A673 (cell line): ENCODE results near the gene LRCOL1. TPM values are rescaled to one million over a fixed set of nuclear protein-coding genes. Genes with fewer than 3 reads are reported as not detected.

Experiments used
- BruUV-seq: library from RNA; stranded (reverse); fragments of 400-500 nt; replicated peaks from 2 replicates; lab custom pipeline; 2021; lab: Mats Ljungman, UMichigan
- CTCF ChIA-PET: fragments of 300-600 bp; sonication (Branson Sonifier 250); formaldehyde crosslinking; loops from one replicate; lab custom pipeline; 2022; ENCODE audit warnings: antibody characterized with exemption; lab: Charles Lee
- POLR2A ChIA-PET: fragments of 300-600 bp; sonication (Branson Sonifier 250); formaldehyde crosslinking; loops from one replicate; lab custom pipeline; 2022; ENCODE audit warnings: antibody characterized with exemption; ENCODE audit not compliant: low non-redundant PET; lab: Charles Lee
- DNase-seq: peaks from one replicate; pipeline ENCODE4 v3.0.0-alpha.2; 2015; ENCODE audit warnings: low spot score
- H3K27ac ChIP-seq: fragments of 200-600 bp; sonication (generic); 2 replicates; pipeline ENCODE4 v1.5.1; 2016; ENCODE audit warnings: mixed run types, low read depth, mild to moderate bottlenecking, mixed read lengths, antibody characterized with exemption, low read length; ENCODE audit not compliant: poor library complexity, severe bottlenecking
- H3K27me3 ChIP-seq: fragments of 200-600 bp; sonication (generic); replicated peaks from 2 replicates; pipeline ENCODE4 v1.6.1; 2017; ENCODE audit warnings: mixed run types, low read depth, mild to moderate bottlenecking, mixed read lengths, antibody characterized with exemption, low read length; ENCODE audit not compliant: insufficient read depth, poor library complexity
- H3K36me3 ChIP-seq: fragments of 200-600 bp; sonication (generic); 2 replicates; pipeline ENCODE4 v1.6.1; 2016; ENCODE audit warnings: mixed run types, mild to moderate bottlenecking, mixed read lengths, antibody characterized with exemption, low read length; ENCODE audit not compliant: insufficient read depth, poor library complexity, severe bottlenecking
- H3K4me1 ChIP-seq: fragments of 200-600 bp; sonication (generic); 2 replicates; pipeline ENCODE4 v1.6.1; 2017; ENCODE audit warnings: mixed run types, mild to moderate bottlenecking, mixed read lengths, antibody characterized with exemption, low read length; ENCODE audit not compliant: insufficient read depth, poor library complexity, severe bottlenecking
- H3K4me3 ChIP-seq: fragments of 200-600 bp; sonication (generic); 2 replicates; pipeline ENCODE4 v1.5.1; 2016; ENCODE audit warnings: low read depth, mixed run types, mild to moderate bottlenecking, mixed read lengths, low read length; ENCODE audit not compliant: poor library complexity, severe bottlenecking
- H3K9me3 ChIP-seq: fragments of 200-600 bp; sonication (generic); 2 replicates; pipeline ENCODE4 v1.6.1; 2016; ENCODE audit warnings: mixed run types, low read depth, mild to moderate bottlenecking, mixed read lengths, antibody characterized with exemption, low read length; ENCODE audit not compliant: poor library complexity, severe bottlenecking
- CTCF ChIP-seq: fragments of 300-800, 200-600 bp; sonication (generic); conservative IDR thresholded peaks from 2 replicates; pipeline ENCODE4 v1.5.1; 2017; ENCODE audit warnings: low read depth, mild to moderate bottlenecking, antibody characterized with exemption, low read length, moderate library complexity, mixed read lengths
- EZH2 ChIP-seq: fragments of 200-600 bp; sonication (generic); IDR thresholded peaks from 2 replicates; pipeline ENCODE4 v1.6.1; 2017; ENCODE audit warnings: borderline replicate concordance, low read depth, mild to moderate bottlenecking, mixed read lengths, antibody characterized with exemption, low read length; ENCODE audit not compliant: poor library complexity, severe bottlenecking
- intact Hi-C: fragments of 100-400 bp; cut with micrococcal nuclease; formaldehyde crosslinking; loops from one replicate; pipeline ENCODE4 v1.10.0; 2022; ENCODE audit not compliant: unreplicated experiment
- total RNA-seq: library from RNA; stranded (reverse); gene quantifications from 2 replicates; pipeline ENCODE4 v1.2.3, GENCODE V29; 2021

The LRCOL1 gene
- total RNA-seq, 1 experiment from 2014 or later, result not detected

- no peak overlapping the region for H3K4me3 ChIP-seq
- no TSS peak for BruUV-seq
- peaks cover 42% of the 10 kb centered on the region for H3K36me3 ChIP-seq
- no peaks in the 10 kb centered on the region for H3K4me1 ChIP-seq
- no peak overlapping the region for H3K27ac ChIP-seq
- TF ChIP-seq CTCF (no peak), EZH2 (no peak)
- ChIA-PET POLR2A (no interaction called here), CTCF (no interaction called here)
- intact Hi-C loops, result no loop called here
- DNase-seq, result no peak
- no peaks in the 10 kb centered on the region for H3K9me3 ChIP-seq
- H3K27me3 ChIP-seq, result no peaks in the 10 kb centered on the region
These were observed 33.7 kb downstream of the LRCOL1 start for GRCh38 chr12:132576701-132577100.

- TF ChIP-seq CTCF (no peak), EZH2 (no peak)
- H3K9me3 ChIP-seq, result no peaks in the 10 kb centered on the region
- ChIA-PET CTCF (no interaction called here), POLR2A (no interaction called here)
- no TSS peak for BruUV-seq
- H3K4me1 ChIP-seq, result no peaks in the 10 kb centered on the region
- no peak overlapping the region for H3K4me3 ChIP-seq
- DNase-seq, result no peak
- H3K27me3 ChIP-seq, result no peaks in the 10 kb centered on the region
- peaks cover 42% of the 10 kb centered on the region for H3K36me3 ChIP-seq
- no peak overlapping the region for H3K27ac ChIP-seq
- intact Hi-C loops, result no loop called here
These were observed 34.7 kb downstream of the LRCOL1 start for GRCh38 chr12:132575661-132576060.

GRCh38 chr12:132574271-132574996, 35.9 kb downstream of the LRCOL1 start:
- TF ChIP-seq EZH2, result no peak
- no peak for TF ChIP-seq CTCF
- CTCF ChIA-PET, result no interaction called here
- DNase-seq, result no peak
- Histone ChIP-seq H3K36me3 (peaks cover 48% of the 10 kb centered on the region), H3K27me3 (no peaks in the 10 kb centered on the region), H3K4me3 (no peak overlapping the region), H3K4me1 (no peaks in the 10 kb centered on the region), H3K9me3 (no peaks in the 10 kb centered on the region), H3K27ac (no peak overlapping the region)
- POLR2A ChIA-PET, result no interaction called here
- no TSS peak for BruUV-seq
- intact Hi-C loops, result no loop called here
